IMR-90 (cell line): Measurements from ENCODE around the gene BST1. TPM values are rescaled to one million over a fixed set of nuclear protein-coding genes. Genes with fewer than 3 reads are reported as not detected.

ENCODE experiments used
- ATAC-seq: fragments of 200-7000 bp; cut with Tn5 transposase; 2 replicates; pipeline ENCODE4 v1.9.1; 2020; ENCODE audit warnings: low read depth, mild to moderate bottlenecking, moderate library complexity
- BruUV-seq: library from RNA; stranded (reverse); fragments of 400-500 nt; replicated peaks from 2 replicates; lab custom pipeline; 2021; lab: Mats Ljungman, UMichigan
- CTCF ChIA-PET: fragments of 300-600 bp; formaldehyde crosslinking; extraction: SDS; loops from one replicate; lab custom pipeline; 2021; ENCODE audit warnings: antibody characterized with exemption; lab: Yijun Ruan, JAX
- POLR2A ChIA-PET: fragments of 300-600 bp; sonication (Branson Sonifier 250); formaldehyde crosslinking; loops from one replicate; lab custom pipeline; 2022; ENCODE audit warnings: antibody characterized with exemption; ENCODE audit not compliant: unreplicated experiment; lab: Charles Lee
- DNase-seq: peaks from one replicate; pipeline ENCODE4 v3.0.0; 2013
- H2AFZ ChIP-seq: replicated peaks from 2 replicates; pipeline ENCODE3; 2013; ENCODE audit warnings: low read length, mild to moderate bottlenecking; ENCODE audit not compliant: poor library complexity
- H2AK5ac ChIP-seq: 2 replicates; pipeline ENCODE4 v1.6.1; 2013; ENCODE audit warnings: low read depth, low read length, inconsistent platforms
- H2AK9ac ChIP-seq: replicated peaks from 2 replicates; pipeline ENCODE3; 2013; ENCODE audit warnings: mild to moderate bottlenecking, low read depth, low read length, moderate library complexity; ENCODE audit not compliant: poor library complexity
- H2BK120ac ChIP-seq: 2 replicates; pipeline ENCODE4 v1.6.1; 2013; ENCODE audit warnings: low read depth, low read length, inconsistent platforms
- H2BK15ac ChIP-seq: 3 replicates; pipeline ENCODE4 v1.6.1; 2013; ENCODE audit warnings: low read depth, low read length, inconsistent platforms
- H2BK20ac ChIP-seq: 2 replicates; pipeline ENCODE4 v1.6.1; 2013; ENCODE audit warnings: low read depth, mild to moderate bottlenecking, inconsistent platforms, low read length, moderate library complexity
- H2BK5ac ChIP-seq: 2 replicates; pipeline ENCODE4 v1.6.1; 2013; ENCODE audit warnings: mild to moderate bottlenecking, low read depth, low read length, inconsistent platforms; ENCODE audit not compliant: poor library complexity, severe bottlenecking
- H3K14ac ChIP-seq: replicated peaks from 2 replicates; pipeline ENCODE4 v1.6.1; 2013; ENCODE audit warnings: low read depth, low read length, inconsistent platforms
- H3K18ac ChIP-seq: 2 replicates; pipeline ENCODE4 v1.6.1; 2013; ENCODE audit warnings: low read depth, low read length, control low read depth
- H3K23ac ChIP-seq: 2 replicates; pipeline ENCODE4 v1.6.1; 2013; ENCODE audit warnings: low read depth, low read length, inconsistent platforms
- H3K27ac ChIP-seq: 2 replicates; pipeline ENCODE4 v1.5.1; 2013; ENCODE audit warnings: mild to moderate bottlenecking, control low read depth, low read length; ENCODE audit not compliant: insufficient read depth
- H3K27me3 ChIP-seq: 2 replicates; pipeline ENCODE4 v1.6.1; 2013; ENCODE audit warnings: low read length; ENCODE audit not compliant: control insufficient read depth, insufficient read depth
- H3K36me3 ChIP-seq: 2 replicates; pipeline ENCODE4 v1.6.1; 2013; ENCODE audit warnings: low read length, mixed read lengths; ENCODE audit not compliant: control insufficient read depth, insufficient read depth
- H3K4ac ChIP-seq: 2 replicates; pipeline ENCODE4 v1.6.1; 2013; ENCODE audit warnings: low read depth, low read length, inconsistent platforms
- H3K4me1 ChIP-seq: 2 replicates; pipeline ENCODE4 v1.6.1; 2013; ENCODE audit warnings: low read length, mixed read lengths; ENCODE audit not compliant: control insufficient read depth, insufficient read depth
- H3K4me2 ChIP-seq: 2 replicates; pipeline ENCODE4 v1.6.1; 2013; ENCODE audit warnings: low read depth, mild to moderate bottlenecking, control low read depth, low read length, moderate library complexity
- H3K4me3 ChIP-seq: 2 replicates; pipeline ENCODE4 v1.5.1; 2013; ENCODE audit warnings: low read depth, mild to moderate bottlenecking, control low read depth, low read length, moderate library complexity; ENCODE audit not compliant: insufficient read depth
- H3K56ac ChIP-seq: 2 replicates; pipeline ENCODE4 v1.6.1; 2013; ENCODE audit warnings: low read length, inconsistent platforms; ENCODE audit not compliant: insufficient read depth; ENCODE audit errors: extremely low read depth
- H3K79me1 ChIP-seq, 2 experiments: 2 replicates each; pipeline ENCODE4 v1.6.1; 2013; ENCODE audit warnings: low read length in 2 of 2, inconsistent platforms in 1 of 2, low read depth in 1 of 2
- H3K9ac ChIP-seq: 2 replicates; pipeline ENCODE4 v1.6.1; 2013; ENCODE audit warnings: low read depth, low read length, control low read depth
- H3K9me1 ChIP-seq: 2 replicates; pipeline ENCODE4 v1.6.1; 2013; ENCODE audit warnings: low read length, inconsistent platforms; ENCODE audit not compliant: insufficient read depth
- H3K9me3 ChIP-seq: 2 replicates; pipeline ENCODE4 v1.6.1; 2013; ENCODE audit warnings: low read length; ENCODE audit not compliant: control insufficient read depth, insufficient read depth
- H4K20me1 ChIP-seq: 2 replicates; pipeline ENCODE4 v1.6.1; 2013; ENCODE audit warnings: low read length, inconsistent platforms; ENCODE audit not compliant: insufficient read depth
- H4K5ac ChIP-seq: 2 replicates; pipeline ENCODE4 v1.6.1; 2013; ENCODE audit warnings: mild to moderate bottlenecking, low read depth, low read length, control low read depth
- H4K8ac ChIP-seq, 2 experiments: 2 replicates each; pipeline ENCODE4 v1.6.1; 2013; ENCODE audit warnings: low read depth in 2 of 2, low read length in 2 of 2, control low read depth in 1 of 2, inconsistent platforms in 1 of 2
- H4K91ac ChIP-seq: 2 replicates; pipeline ENCODE4 v1.6.1; 2013; ENCODE audit warnings: low read depth, low read length, inconsistent platforms; ENCODE audit not compliant: insufficient read depth
- CEBPB ChIP-seq: IDR thresholded peaks from 2 replicates; pipeline ENCODE4 v1.6.1; 2012; ENCODE audit warnings: low read depth, low read length, improper control_type of control experiment
- NFE2L2 ChIP-seq: fragments of 150-350 bp; IDR thresholded peaks from 2 replicates; pipeline ENCODE4 v1.6.1; 2016; ENCODE audit warnings: low read depth, mild to moderate bottlenecking, low read length
- WGBS, 2 experiments: methylation state at CpG; one replicate each; pipeline versions ENCODE4 v1.1.5 to v1.1.7; 2013; ENCODE audit warnings: missing lambda C conversion rate in 2 of 2; ENCODE audit not compliant: insufficient read length in 1 of 2; ENCODE audit errors: extremely low coverage in 2 of 2; 5-methylcytosine and 5-hydroxymethylcytosine counted together
- dilution Hi-C: fragments of 300-500 bp; cut with HindIII; formaldehyde crosslinking; loops from one replicate; pipeline ENCODE4 v1.14.3; 2018; ENCODE audit warnings: low sequenced_read_pairs; ENCODE audit not compliant: unreplicated experiment
- in situ Hi-C: fragments of 300-500 bp; cut with MboI; formaldehyde crosslinking; loops from 3 replicates; pipeline ENCODE4 v1.14.3; 2019; ENCODE audit warnings: low sequenced_read_pairs, inconsistent platforms, mixed read lengths
- intact Hi-C: fragments of 100-400 bp; cut with micrococcal nuclease; formaldehyde crosslinking; loops from 2 replicates; pipeline ENCODE4 v1.10.0; 2022
- polyA plus RNA-seq, 3 experiments: library from polyadenylated mRNA; depleted of rRNA; stranded (reverse); fragments of >200 nt; gene quantifications; 2 replicates each; pipeline ENCODE4 v1.2.3, GENCODE V29; 2012; ENCODE audit warnings: low replicate concordance in 1 of 3
- total RNA-seq: library from RNA; depleted of rRNA; stranded (reverse); fragments of >200 nt; gene quantifications from 2 replicates; pipeline ENCODE4 v1.2.3, GENCODE V29; 2012

BST1 gene
- total and polyA plus RNA-seq, 2 of the 4 experiments (the other 2 are of a cell fraction): 6.6 to 11.1 TPM

GRCh38 chr4:15682242-15683142, 20.4 kb upstream of the BST1 start:
- H3K14ac ChIP-seq: peak overlapping the region; percentile 98
- BruUV-seq: no TSS peak
- H3K27me3 ChIP-seq: no peaks in the 10 kb centered on the region
- DNase-seq (peak; percentile 17), ATAC-seq (no peak)
- peaks cover 4% of the 10 kb centered on the region for H3K4me1 ChIP-seq
- H4K5ac ChIP-seq: peak overlapping the region; percentile 95
- peak overlapping the region; percentile 87 to 95 for H4K8ac ChIP-seq
- peak overlapping the region; percentile 98 for H3K27ac ChIP-seq
- peaks cover 19 to 40% of the 10 kb centered on the region in 2 experiments for H3K79me1 ChIP-seq
- no peaks in the 10 kb centered on the region for H3K9me3 ChIP-seq
- dilution Hi-C loops (no loop called here), in situ Hi-C loops (loop anchor here (25.0 kb wide), 1 partner anchor 670 kb away; the partner anchor contains the start of gene CPEB2), intact Hi-C loops (loop anchor here (1.0 kb wide), 1 partner anchor 8 kb away; no protein-coding TSS in a partner anchor)
- no peak overlapping the region for H2AFZ ChIP-seq
- peak overlapping the region; percentile 80 for H2BK120ac ChIP-seq
- peak overlapping the region; percentile 91 for H3K18ac ChIP-seq
- peak overlapping the region; percentile 94 for H4K91ac ChIP-seq
- H3K36me3 ChIP-seq: peaks cover 6% of the 10 kb centered on the region
- H3K9me1 ChIP-seq: peaks cover 6% of the 10 kb centered on the region
- no peak overlapping the region; the same call in 1 of the 2 replicates for H2BK20ac ChIP-seq
- H3K4me3 ChIP-seq: peak overlapping the region; percentile 86
- peak overlapping the region; percentile 94 for H2AK9ac ChIP-seq
- H3K4me2 ChIP-seq: peak overlapping the region; percentile 99
- peak overlapping the region; percentile 98 for H3K56ac ChIP-seq
- peak overlapping the region; percentile 96 for H3K4ac ChIP-seq
- POLR2A ChIA-PET: no interaction called here
- TF ChIP-seq CEBPB (peak; percentile 72), NFE2L2 (no peak)
- peak overlapping the region; percentile 94 for H2BK5ac ChIP-seq
- no CpG with 5 or more reads among the region's 6 CpGs for WGBS, 2 experiments
- H3K23ac ChIP-seq: peak overlapping the region; percentile 93
- no peaks in the 10 kb centered on the region for H4K20me1 ChIP-seq
- CTCF ChIA-PET: interaction anchor here (1.0 kb wide), 1 partner anchor 13 kb away, joined by 3 read pairs; no protein-coding TSS in a partner anchor
- H2BK15ac ChIP-seq: peak overlapping the region; percentile 35; the same call in 2 of the 3 replicates
- H2AK5ac ChIP-seq: peak overlapping the region; percentile 93
- H3K9ac ChIP-seq: peak overlapping the region; percentile 99
